ENCODE measurements around the gene HMMR. TPM values are rescaled to one million over a fixed set of nuclear protein-coding genes. Genes with fewer than 3 reads are reported as not detected.

HMMR gene
- total and polyA plus RNA-seq, 2 experiments from 2014 or later = 77.9 to 163 TPM

- peak overlapping the region; percentile 96 for H3K27ac Mint-ChIP-seq
- H3K4me3 ChIP-seq = peak overlapping the region; percentile 91
- H3F3A ChIP-seq (replicated peaks; ENCODE audit: low read depth) = no peaks in the 10 kb centered on the region
- peak overlapping the region; percentile 96 for H3K4me2 ChIP-seq
- H3K9me3 Mint-ChIP-seq = no peaks in the 10 kb centered on the region
- peaks cover 18% of the 10 kb centered on the region for H3K4me1 ChIP-seq (ENCODE audit: insufficient read depth)
- H3K27ac ChIP-seq (ENCODE audit: low read depth) = no peak overlapping the region
- H3K27me3 ChIP-seq (ENCODE audit: insufficient read depth) = no peaks in the 10 kb centered on the region
- H3K27me3 Mint-ChIP-seq (ENCODE audit: insufficient read depth, low read depth, poor library complexity) = peaks cover 3% of the 10 kb centered on the region
- peaks cover 51% of the 10 kb centered on the region for H3K36me3 ChIP-seq (ENCODE audit: insufficient read depth)
- H2AFZ ChIP-seq = no peak overlapping the region
- peaks cover 52% of the 10 kb centered on the region for H3K79me2 ChIP-seq (replicated peaks; ENCODE audit: insufficient read depth)
- H4K20me1 ChIP-seq (replicated peaks; ENCODE audit: insufficient read depth) = peaks cover 35% of the 10 kb centered on the region
- ATAC-seq (no peak), DNase-seq (ENCODE audit: low spot score) (no peak)
- TF ChIP-seq JUNB (IDR thresholded peaks at IDR 0.05; ENCODE audit: unreplicated experiment) = no peak
- no peak for TF ChIP-seq POLR2AphosphoS5 (IDR thresholded peaks at IDR 0.05; ENCODE audit: low read depth)
- no peak for TF ChIP-seq NANOG (IDR thresholded peaks at IDR 0.05; ENCODE audit: borderline replicate concordance)
- no peak for TF ChIP-seq ZNF331 (CRISPR knock-in tag; IDR thresholded peaks at IDR 0.05; ENCODE audit: low read depth)
- TF ChIP-seq ZNF114 (CRISPR knock-in tag; IDR thresholded peaks at IDR 0.05) = no peak
- peaks cover 61% of the 10 kb centered on the region for H3K36me3 Mint-ChIP-seq (ENCODE audit: low read depth)
- H3K4me3 Mint-ChIP-seq = peak overlapping the region; percentile 98
- H3K4me1 Mint-ChIP-seq = peaks cover 25% of the 10 kb centered on the region; the same call in 2 of the 3 replicates
- H3K9me2 ChIP-seq (ENCODE audit: insufficient read depth) = no peaks in the 10 kb centered on the region
These were observed 21.4 kb upstream of the HMMR start for GRCh38 chr5:163439092-163439425.

- peaks cover 61% of the 10 kb centered on the region for H3K36me3 ChIP-seq (ENCODE audit: insufficient read depth)
- no peak overlapping the region for H3K27ac Mint-ChIP-seq
These were observed 19.5 kb upstream of the HMMR start for GRCh38 chr5:163440954-163441353.

More at GRCh38 chr5:163440954-163441353, 19.5 kb upstream of the HMMR start:
- Histone ChIP-seq H3K27ac (ENCODE audit: low read depth) (peak overlapping the region; percentile 46), H3K27me3 (ENCODE audit: insufficient read depth) (no peaks in the 10 kb centered on the region), H3F3A (replicated peaks; ENCODE audit: low read depth) (peaks cover 4% of the 10 kb centered on the region; the same call in 1 of the 2 replicates), H3K4me3 (peak overlapping the region; percentile 91; the same call in 1 of the 2 replicates), H3K79me2 (replicated peaks; ENCODE audit: insufficient read depth) (peaks cover 54% of the 10 kb centered on the region), H4K20me1 (replicated peaks; ENCODE audit: insufficient read depth) (peaks cover 35% of the 10 kb centered on the region), H3K9me2 (ENCODE audit: insufficient read depth) (no peaks in the 10 kb centered on the region), H2AFZ (no peak overlapping the region), H3K4me1 (ENCODE audit: insufficient read depth) (peaks cover 18% of the 10 kb centered on the region), H3K4me2 (0 out of 2 replicates have a peak overlapping the region, but pooled peaks have one; percentile 96)
- Mint-ChIP-seq H3K36me3 (ENCODE audit: low read depth) (peaks cover 79% of the 10 kb centered on the region), H3K27me3 (ENCODE audit: insufficient read depth, low read depth, poor library complexity) (peaks cover 3% of the 10 kb centered on the region), H3K9me3 (no peaks in the 10 kb centered on the region), H3K4me3 (peak overlapping the region; percentile 26; the same call in 1 of the 3 replicates), H3K4me1 (peaks cover 18% of the 10 kb centered on the region; the same call in 2 of the 3 replicates)
- TF ChIP-seq EZH2 (IDR thresholded peaks at IDR 0.05; ENCODE audit: low read depth, unreplicated experiment) (no peak), STAT1 (IDR thresholded peaks at IDR 0.05; ENCODE audit: unreplicated experiment) (no peak), JUNB (IDR thresholded peaks at IDR 0.05; ENCODE audit: unreplicated experiment) (no peak), EZH2phosphoT487 (IDR thresholded peaks at IDR 0.05; ENCODE audit: unreplicated experiment) (no peak)
- TF ChIP-seq, protein P1, sequence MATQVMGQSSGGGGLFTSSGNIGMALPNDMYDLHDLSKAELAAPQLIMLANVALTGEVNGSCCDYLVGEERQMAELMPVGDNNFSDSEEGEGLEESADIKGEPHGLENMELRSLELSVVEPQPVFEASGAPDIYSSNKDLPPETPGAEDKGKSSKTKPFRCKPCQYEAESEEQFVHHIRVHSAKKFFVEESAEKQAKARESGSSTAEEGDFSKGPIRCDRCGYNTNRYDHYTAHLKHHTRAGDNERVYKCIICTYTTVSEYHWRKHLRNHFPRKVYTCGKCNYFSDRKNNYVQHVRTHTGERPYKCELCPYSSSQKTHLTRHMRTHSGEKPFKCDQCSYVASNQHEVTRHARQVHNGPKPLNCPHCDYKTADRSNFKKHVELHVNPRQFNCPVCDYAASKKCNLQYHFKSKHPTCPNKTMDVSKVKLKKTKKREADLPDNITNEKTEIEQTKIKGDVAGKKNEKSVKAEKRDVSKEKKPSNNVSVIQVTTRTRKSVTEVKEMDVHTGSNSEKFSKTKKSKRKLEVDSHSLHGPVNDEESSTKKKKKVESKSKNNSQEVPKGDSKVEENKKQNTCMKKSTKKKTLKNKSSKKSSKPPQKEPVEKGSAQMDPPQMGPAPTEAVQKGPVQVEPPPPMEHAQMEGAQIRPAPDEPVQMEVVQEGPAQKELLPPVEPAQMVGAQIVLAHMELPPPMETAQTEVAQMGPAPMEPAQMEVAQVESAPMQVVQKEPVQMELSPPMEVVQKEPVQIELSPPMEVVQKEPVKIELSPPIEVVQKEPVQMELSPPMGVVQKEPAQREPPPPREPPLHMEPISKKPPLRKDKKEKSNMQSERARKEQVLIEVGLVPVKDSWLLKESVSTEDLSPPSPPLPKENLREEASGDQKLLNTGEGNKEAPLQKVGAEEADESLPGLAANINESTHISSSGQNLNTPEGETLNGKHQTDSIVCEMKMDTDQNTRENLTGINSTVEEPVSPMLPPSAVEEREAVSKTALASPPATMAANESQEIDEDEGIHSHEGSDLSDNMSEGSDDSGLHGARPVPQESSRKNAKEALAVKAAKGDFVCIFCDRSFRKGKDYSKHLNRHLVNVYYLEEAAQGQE (IDR thresholded peaks at IDR 0.05; ENCODE audit: unreplicated experiment) = no peak
- TF ChIP-seq, protein P2, sequence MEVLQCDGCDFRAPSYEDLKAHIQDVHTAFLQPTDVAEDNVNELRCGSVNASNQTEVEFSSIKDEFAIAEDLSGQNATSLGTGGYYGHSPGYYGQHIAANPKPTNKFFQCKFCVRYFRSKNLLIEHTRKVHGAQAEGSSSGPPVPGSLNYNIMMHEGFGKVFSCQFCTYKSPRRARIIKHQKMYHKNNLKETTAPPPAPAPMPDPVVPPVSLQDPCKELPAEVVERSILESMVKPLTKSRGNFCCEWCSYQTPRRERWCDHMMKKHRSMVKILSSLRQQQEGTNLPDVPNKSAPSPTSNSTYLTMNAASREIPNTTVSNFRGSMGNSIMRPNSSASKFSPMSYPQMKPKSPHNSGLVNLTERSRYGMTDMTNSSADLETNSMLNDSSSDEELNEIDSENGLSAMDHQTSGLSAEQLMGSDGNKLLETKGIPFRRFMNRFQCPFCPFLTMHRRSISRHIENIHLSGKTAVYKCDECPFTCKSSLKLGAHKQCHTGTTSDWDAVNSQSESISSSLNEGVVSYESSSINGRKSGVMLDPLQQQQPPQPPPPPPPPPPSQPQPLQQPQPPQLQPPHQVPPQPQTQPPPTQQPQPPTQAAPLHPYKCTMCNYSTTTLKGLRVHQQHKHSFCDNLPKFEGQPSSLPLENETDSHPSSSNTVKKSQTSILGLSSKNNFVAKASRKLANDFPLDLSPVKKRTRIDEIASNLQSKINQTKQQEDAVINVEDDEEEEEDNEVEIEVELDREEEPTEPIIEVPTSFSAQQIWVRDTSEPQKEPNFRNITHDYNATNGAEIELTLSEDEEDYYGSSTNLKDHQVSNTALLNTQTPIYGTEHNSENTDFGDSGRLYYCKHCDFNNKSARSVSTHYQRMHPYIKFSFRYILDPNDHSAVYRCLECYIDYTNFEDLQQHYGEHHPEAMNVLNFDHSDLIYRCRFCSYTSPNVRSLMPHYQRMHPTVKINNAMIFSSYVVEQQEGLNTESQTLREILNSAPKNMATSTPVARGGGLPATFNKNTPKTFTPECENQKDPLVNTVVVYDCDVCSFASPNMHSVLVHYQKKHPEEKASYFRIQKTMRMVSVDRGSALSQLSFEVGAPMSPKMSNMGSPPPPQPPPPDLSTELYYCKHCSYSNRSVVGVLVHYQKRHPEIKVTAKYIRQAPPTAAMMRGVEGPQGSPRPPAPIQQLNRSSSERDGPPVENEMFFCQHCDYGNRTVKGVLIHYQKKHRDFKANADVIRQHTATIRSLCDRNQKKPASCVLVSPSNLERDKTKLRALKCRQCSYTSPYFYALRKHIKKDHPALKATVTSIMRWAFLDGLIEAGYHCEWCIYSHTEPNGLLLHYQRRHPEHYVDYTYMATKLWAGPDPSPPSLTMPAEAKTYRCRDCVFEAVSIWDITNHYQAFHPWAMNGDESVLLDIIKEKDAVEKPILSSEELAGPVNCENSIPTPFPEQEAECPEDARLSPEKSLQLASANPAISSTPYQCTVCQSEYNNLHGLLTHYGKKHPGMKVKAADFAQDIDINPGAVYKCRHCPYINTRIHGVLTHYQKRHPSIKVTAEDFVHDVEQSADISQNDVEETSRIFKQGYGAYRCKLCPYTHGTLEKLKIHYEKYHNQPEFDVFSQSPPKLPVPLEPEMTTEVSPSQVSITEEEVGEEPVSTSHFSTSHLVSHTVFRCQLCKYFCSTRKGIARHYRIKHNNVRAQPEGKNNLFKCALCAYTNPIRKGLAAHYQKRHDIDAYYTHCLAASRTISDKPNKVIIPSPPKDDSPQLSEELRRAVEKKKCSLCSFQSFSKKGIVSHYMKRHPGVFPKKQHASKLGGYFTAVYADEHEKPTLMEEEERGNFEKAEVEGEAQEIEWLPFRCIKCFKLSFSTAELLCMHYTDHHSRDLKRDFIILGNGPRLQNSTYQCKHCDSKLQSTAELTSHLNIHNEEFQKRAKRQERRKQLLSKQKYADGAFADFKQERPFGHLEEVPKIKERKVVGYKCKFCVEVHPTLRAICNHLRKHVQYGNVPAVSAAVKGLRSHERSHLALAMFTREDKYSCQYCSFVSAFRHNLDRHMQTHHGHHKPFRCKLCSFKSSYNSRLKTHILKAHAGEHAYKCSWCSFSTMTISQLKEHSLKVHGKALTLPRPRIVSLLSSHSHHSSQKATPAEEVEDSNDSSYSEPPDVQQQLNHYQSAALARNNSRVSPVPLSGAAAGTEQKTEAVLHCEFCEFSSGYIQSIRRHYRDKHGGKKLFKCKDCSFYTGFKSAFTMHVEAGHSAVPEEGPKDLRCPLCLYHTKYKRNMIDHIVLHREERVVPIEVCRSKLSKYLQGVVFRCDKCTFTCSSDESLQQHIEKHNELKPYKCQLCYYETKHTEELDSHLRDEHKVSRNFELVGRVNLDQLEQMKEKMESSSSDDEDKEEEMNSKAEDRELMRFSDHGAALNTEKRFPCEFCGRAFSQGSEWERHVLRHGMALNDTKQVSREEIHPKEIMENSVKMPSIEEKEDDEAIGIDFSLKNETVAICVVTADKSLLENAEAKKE (CRISPR knock-in tag; IDR thresholded peaks at IDR 0.05) = no peak
- no peak for ATAC-seq
- DNase-seq (ENCODE audit: low spot score) = no peak

Measured in GM23338 (cell line).